ENCODE measurements around the gene PTPRH.
"Not testable (repeated sequence)": the region's sequence is repeated elsewhere in the genome, so short reads cannot be mapped to it uniquely, and the experiment has no call there.

The PTPRH gene

DNA sequence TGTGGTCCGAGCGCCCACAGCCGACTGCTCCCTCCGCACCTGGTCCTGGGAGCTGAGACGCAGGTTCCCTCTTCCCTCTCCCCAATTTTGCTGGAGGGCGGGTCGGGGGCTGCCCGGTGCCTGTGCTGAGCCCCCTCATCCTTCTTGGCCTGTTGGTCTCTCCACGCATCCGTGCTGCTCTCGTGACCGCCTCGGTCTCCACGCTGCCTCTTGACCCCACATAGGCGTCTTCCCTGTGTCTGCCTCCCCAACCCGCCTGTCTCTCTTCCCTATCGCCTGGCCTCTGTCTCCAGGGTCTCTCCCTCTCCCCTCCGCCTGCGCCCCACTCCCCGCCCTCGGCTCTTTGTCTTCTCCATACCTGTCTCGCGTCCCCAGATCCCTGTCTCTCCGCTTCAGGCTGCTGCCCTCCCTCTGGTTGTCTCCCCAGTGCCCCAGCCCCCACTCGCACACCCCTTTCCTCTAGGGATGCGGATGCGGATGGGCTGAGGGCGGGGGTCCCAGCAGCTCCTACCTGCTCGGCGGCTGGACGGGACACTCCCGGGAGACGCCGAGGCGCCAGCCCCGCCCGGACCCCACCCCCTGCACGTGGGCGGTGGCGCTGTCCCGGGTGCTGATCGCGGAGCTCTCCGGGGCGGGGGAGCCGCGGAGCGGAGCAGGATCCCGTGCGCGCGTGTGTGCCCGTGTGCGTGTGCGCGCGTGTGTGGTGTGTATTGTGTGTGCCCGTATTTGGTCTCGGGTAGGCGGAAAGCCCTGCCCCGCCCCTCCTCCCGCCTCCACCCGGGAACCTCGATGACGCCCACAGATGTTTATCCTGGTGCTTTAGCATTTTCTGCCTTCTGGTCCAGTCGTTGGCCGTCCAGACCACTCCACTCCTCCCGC is 29.5 kb downstream of the PTPRH start, which contains the start of gene SYT5:
Gene SYT5 (minus strand): TSS at position 684 of the 879 bp plus-strand sequence. CDS start 1,248 bp downstream, outside the sequence.
- peak; percentile 42 to 49 for DNase-seq (ENCODE audit: low read depth in 2 of 2)

DNA sequence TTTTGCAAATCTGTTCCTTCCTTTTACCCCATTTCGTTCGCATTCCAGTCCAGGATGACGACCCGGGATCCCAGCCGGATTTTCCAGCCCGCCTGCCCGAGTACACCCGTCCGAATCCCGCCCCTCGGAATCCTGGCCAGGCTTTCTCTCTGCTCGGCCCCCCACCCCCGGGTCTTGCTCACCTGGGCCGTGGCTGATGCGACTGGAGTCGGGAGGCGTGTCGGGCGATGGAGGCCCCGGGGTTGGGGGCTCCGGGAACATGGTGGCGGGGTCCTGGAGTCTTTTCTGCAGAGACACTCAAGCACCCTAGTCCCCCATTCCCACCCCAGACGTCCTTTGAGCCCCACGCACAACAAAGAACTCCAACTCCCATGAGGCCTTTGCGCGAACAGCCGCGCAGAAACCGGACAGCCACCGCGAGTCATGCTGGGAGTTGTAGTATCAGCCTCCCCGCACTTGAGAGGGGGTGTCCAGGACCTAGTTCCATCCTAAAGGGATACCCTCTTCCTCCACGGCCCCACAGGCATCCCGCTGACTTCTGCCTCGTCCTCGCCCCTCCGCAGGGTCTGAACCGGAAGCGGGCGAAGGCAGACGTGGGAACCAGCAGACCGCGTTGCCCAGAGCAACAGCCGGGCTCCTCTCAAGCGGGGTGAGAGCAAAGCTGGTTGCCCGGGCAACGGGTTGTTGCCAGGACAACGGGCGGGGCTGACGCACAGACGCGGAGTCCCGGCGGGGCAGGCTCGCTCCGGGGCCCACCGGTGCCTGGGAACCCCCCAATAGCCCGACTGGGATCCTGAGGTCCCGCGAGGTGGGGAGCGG is 30.3 kb downstream of the PTPRH start:
- peak; percentile 69 to 79 for DNase-seq (ENCODE audit: low read depth in 2 of 2)

DNA sequence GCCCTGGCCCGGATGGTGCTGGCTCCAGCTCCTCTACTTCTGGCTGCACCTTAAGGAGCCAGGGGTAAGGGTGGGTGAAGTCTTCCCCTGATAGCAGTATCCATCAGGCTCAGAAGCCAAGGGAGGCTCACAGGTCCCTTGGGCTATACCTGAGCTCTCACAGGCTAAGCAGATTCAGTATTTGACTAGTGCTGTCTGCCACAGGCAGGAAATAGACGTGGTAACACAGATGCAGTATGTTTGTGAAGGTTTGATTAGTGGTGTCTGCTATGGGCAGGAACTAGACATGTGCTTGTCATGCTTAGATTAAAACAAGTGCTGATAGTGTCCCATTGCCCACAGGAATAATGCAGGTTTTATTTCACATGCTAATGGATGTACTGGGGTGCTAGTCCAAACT is 33.2 kb downstream of the PTPRH start:
- DNase-seq (ENCODE audit: low read depth in 2 of 2) = no peak

DNA sequence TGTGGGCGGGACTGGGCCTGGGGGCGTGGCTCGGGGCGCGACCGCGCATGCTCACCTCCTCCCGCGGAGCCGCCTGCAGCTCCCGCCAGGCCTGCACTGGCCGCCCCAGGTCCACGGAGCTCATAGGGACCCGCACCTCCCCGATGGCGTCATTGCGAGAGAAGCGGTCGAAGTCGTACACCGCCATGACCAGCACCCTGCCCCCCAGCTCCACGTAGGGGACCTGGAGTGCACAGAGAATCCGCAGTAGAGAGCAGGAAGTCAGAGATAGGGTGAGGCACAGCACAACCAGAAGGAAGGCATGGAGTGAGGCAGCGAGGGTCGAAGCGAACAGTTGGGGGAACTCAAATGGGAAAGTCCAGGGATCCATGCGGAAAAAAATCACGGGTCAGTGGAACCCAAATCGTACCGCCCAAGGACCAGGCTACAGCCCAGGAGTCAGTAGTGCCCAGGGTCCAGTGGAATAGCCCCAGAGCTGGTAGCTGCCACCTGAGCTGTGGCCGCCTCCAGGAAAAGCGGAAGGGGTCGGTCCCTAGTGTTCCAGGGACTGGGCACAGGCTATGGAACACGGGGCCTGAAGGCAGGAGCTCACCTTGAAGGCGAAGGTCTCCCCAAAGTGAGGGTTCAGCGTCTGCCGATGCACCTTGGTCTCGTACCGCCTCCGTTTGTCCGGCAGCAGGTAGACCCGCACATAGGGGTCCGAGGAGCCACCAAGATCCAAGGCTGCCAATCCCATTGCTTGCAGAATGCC is 34.0 kb downstream of the PTPRH start:
- no peak for DNase-seq (ENCODE audit: low read depth in 2 of 2)

DNA sequence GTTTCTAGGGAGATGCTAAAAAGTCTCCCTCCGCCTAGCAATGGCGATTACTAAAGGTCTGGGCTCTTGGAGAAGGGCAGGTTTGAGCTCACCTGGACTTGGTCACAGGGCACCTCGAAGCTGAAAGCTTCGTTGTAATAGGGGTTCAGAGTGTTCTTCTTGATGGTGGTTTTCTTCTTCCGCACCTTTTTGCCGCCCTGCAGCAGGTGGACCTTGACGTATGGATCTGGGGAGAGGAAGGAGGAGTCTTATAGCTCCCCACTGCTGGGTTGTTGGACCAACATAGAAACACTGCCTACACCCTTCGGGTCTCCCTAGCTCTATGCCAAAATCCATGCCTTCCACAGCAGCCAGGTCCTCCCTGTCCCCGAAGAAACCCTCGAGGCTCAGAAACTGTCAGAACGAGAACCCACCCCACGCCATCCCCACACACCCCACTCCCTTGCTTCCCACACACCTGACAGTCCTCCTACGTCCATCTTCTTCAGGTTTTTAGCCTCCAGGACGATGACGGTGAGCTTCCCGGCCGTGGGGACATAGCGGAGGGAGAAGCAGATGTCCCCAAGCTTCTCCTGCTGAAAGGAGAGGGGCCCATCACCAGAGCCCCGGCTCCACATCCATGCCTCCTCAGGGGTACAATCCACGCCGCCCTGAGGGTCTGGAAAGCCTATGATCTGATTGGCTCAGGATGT is 34.7 kb downstream of the PTPRH start:
- DNase-seq (ENCODE audit: low read depth in 2 of 2) = no peak

DNA sequence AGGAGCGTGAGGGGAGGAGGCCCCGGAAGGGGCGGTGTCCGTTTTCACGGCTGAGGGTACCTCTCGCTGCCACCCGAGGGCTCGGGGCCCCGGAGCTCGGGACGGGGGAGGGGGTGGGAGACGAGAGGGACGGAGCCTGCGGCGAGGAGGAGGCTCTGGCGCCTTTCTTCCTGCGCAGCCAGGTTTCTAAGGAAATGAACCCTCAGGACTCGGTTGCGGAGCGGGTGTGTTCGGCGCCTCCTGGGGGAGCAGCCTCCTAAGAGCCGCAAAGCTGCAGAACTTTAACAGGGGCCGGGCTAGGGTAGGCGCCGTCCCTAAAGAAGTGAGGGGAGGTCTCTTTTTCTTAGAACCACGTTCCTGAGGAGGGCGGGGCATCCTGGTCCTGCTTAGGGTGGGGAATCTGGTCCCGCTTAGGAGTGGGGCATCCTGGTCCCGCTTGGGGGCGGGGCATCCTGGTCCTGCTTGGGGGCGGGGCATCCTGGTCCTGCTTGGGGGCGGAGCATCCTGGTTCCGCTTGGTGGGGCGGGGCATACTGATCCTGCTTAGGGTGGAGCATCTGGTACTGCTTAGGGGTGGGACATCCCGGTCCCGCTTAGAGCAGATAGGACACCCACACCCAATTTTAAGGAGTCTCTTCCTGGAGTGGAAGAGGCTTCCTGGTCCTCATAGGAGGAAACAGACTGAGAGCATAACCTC is 35.4 kb downstream of the PTPRH start:
- DNase-seq (ENCODE audit: low read depth in 2 of 2) = peak in 1 of 2 donors; percentile 37

DNA sequence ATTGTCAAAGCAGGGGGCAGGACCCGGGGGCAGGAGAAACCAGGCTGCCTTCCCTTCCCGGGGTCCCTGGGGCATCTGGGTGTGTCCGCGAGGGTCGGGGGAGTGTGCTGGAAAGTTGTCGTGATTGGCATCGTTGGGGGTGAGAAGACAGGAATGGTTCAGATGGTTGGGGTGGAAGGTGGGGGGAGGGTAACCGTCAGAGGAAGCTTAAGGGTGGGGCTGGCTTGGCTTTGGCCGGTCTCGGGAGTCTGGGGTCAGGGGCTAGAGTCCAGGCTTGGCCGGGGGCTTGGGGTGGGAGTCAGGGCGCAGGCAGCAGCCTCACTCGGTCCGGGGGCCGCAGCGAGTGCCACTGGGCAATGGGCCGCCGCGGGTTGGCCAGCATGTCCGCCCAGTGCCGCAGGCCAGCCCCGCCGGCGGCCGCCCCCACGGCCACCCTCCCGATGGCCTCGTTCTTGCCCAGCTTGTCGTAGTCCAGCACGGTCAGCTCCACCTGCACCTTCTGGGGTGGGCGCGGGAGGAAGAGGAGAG is 36.1 kb downstream of the PTPRH start:
- no peak for DNase-seq (ENCODE audit: low read depth in 2 of 2)

DNA sequence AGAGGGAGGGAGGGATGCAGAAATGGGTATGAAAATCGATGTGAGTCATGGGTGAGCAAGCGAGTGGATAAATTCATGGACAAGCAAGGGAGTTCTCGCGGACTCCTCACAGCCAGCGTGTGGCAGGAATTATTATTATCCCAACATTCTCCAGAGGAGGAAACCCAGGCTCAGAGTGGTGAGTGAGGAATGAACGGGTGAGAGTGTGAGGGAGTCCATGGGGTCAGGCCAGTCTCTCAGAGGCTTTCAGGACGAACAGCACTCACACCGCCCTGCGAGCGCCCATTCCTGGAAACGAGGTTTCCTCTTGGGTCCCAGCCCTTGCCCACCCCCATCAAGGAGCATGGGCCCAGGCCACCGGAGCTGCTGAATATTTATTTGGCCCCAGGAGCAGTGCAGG is 36.6 kb downstream of the PTPRH start:
- DNase-seq (ENCODE audit: low read depth in 2 of 2) = no peak

DNA sequence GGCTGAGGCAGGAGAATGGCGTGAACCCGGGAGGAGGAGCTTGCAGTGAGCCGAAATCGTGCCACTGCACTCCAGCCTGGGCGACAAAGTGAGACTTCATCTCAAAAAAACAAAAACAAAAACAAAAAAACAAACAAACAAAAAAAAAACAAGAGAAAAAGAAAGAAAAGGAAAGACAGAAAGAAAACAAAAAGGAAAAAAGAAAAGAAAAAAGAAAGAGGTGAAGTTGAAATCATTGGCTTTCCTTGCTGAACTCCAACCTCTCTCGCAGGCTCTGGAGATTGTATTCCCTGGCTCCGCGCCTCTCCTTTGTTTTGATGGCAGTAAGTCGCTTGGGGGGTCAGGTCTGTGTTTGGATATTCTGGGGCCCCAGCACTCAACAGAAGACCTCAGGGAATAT is 37.0 kb downstream of the PTPRH start:
- DNase-seq (ENCODE audit: low read depth in 2 of 2) = not testable (repeated sequence)

DNA sequence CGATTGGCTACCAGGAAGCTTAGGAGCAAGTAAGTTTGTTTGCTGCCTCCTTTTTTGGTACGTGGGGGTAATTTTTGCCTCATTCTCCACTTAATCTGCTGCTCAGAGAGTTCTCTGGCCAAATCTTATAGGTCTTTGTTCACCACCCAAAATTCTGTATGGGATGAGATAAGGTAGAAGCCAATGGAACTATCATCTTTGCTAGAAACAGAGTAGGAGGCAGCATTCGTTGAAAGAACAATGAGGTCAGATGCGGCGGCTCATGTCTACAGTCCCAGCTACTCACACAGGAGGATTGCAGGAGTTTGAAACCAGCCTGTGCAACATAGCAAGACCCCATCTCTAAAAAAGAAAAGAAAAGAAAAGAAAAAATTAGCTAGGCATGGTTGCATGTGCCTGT is 37.9 kb downstream of the PTPRH start:
- DNase-seq (ENCODE audit: low read depth in 2 of 2) = no peak

DNA sequence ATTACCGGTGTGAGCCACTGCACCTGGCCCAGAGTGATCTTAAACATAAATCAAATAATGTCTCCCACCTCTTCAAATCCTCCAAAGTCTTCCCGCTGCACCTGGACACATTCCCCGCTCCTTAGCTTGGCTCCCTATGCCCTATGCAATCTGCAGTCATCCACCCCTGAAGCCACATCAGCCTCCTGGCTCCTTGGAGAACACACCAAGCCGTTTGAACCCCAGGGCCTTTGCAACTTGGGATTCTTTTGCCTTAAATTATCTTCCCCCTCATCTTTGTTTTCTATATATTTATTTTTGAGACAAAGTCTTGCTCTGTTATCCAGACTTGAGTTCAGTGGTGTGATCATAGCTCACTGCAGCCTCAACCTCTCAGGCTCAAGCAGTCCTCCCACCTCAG is 40.2 kb downstream of the PTPRH start:
- no peak for DNase-seq (ENCODE audit: low read depth in 2 of 2)

DNA sequence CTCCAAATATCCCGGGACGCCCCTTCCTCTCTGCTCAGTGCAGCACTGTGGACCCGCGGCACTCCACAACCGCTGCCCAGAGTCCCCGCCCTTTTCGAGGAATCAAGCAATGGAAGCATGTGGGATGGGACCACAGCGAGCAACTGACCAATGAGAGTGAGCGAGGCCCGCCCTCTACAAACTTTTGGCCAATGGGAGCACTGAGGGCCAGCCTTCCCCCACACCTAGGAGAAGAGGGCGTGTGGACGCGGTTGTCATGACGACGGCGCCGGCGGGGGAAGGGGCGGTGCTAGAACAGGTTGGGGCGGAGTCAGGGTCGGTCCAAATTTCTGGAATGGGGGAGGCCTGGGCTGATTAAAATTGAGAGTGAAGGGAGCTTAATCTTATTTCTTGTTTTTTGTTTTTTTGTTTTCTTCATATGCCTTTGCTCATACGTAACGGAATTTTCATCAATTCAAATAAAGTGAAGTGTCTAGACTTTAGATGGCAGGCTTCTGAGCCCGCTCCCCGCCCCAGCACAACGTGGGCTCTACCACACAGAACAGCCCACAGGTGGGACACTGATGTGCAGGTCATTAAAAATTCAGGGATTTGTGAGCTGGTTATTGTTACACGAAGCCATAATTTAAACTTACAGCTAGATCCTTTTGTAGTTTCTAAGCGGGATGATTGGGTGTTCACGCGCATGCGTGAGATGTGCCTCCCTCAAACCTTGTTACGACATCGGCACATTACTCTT is 42.6 kb downstream of the PTPRH start, which contains the start of gene DNAAF3:
Gene DNAAF3 (minus strand): TSS at position 84 of the 739 bp plus-strand sequence. CDS start 200 bp downstream, outside the sequence.
- DNase-seq (ENCODE audit: low read depth in 2 of 2) = peak; percentile 37 to 74

DNA sequence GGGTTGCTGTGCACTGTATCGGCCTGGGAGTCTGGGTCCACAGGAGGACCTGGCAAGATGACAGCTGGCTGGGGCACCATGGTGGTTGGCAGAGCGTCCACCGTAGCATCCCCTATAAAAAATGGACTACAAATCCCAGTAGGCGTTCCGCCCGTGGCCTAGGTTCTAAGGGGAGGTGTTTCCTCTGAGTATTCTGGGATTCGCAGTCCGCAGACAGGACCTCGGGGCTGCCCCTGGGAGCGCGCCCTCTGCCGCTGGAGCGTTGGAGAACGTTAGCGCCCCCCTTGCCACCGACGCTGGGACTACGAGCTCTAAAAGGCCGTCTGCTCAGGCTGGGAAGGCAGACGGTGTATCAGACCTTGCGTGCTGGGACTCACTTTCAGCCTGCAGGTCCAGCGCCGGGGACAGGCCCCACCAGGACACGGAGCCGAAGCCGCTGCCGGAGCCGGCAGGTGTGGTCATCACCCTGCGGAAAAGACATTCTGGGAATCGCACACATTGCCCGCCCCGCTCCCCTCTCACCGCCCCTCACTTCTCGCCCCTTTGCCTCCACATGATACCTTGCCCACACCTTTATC is 43.3 kb downstream of the PTPRH start:
- DNase-seq (ENCODE audit: low read depth in 2 of 2) = peak in 1 of 2 donors; percentile 27

DNA sequence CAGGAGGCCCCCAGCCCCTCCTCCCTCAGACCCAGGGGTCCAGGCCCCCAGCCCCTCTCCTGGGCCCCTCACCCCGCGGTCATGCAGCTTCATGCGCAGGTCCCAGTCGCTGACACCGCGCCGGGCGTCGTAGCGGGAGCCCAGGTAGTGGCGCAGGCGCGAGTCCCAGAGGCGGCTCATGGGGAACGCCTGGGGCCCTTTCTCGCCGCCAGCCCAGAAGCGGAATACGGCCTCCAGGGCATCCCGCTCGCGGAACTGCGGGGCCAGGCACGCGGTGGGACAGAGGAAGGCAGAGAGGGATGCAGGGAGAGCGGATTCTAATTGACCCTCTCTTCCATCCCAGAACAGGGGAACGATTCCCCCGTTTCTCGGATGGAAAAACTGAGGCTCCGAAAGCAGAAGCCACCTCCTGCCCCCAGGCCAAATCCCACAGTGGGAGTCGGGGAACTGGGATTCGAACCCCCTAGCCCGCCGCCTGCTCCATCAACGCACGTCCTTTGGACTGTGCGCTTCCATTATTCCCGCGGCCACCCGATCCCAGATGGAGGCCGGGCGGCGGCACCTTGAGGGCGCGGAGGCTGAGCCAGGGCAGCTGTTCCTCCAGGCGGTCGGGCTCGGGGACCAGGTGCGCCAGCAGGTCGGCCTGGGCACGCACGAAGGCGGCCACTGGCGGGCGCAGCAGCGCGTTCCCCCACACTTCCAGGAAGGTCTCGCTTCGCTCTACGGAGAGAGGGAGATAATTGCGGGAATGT is 47.6 kb downstream of the PTPRH start:
- DNase-seq (ENCODE audit: low read depth in 2 of 2) = no peak

DNA sequence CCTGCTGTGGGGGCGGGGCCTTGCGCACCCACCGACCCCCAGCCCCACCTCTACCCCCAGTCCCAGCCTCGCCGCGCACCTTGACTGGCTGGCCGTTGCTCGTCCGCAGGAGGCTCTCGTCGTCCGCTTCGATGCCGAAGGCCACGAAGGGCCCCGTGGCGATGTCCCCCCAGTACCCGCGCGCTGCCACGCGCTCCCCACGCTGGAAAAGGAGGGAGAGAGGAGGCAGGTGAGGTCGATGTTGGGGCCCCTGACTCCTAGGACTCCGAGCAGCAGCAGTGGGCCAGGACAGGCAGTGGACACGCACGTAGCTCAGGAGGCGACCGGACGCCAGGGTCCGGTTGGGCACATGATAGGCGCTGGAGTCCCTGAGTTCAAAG is 48.3 kb downstream of the PTPRH start:
- DNase-seq (ENCODE audit: low read depth in 2 of 2) = no peak

DNA sequence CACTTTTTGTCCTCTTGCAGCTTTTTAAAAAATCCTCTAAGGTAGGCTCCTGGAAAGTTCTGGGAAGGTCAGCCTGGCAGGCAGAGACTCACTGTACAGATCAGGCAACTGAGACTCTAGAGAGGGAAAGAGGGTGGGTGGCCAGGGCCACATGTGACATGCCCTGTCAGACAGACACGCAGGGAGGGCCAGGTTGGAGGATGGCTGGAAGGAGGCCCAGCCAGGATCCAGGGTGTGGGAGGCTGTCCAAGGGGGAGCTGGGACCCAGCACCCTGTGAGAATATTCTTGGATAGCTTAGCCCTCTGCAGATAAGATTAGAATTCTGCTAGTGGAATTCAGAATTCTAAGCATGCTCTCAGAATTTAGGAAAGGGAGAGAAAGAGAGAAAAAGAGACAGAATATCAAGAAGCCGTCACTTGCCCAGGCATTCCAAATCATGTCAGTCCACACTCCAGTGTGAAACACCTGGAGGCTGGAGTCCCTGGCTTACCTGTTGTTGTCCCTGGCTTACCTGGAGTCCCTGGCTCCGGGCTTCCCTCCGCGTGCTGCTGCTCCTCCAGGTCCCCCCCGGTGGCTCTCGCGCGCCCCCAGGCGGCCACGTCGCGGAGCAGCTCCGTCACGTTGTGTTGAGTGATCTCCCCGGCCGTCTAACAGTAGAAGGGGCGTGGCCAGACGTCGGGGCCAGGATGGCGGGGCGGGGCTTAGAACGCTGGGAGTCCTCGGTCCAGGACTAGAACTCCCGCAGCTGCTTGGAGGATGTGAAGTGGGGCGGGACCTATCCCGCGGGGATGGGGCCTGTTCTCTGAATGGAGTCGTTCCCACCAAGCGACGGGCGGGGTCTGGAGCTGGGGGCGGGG is 48.9 kb downstream of the PTPRH start:
- peak; percentile 81 to 87 for DNase-seq (ENCODE audit: low read depth in 2 of 2)
